A673 (cell line): Measurements from ENCODE around the gene CELF1.

Experiments
- EZH2 ChIP-seq: fragments of 200-600 bp; sonication (generic); IDR thresholded peaks from 2 replicates; pipeline ENCODE4 v1.6.1; 2017; ENCODE audit warnings: borderline replicate concordance, low read depth, mild to moderate bottlenecking, mixed read lengths, antibody characterized with exemption, low read length; ENCODE audit not compliant: poor library complexity, severe bottlenecking
- TF ChIP-seq, protein P1 (sequence below): fragments of 300-800, 200-600 bp; sonication (generic); conservative IDR thresholded peaks from 2 replicates; pipeline ENCODE4 v1.5.1; 2017; ENCODE audit warnings: low read depth, mild to moderate bottlenecking, antibody characterized with exemption, low read length, moderate library complexity, mixed read lengths

DNA sequence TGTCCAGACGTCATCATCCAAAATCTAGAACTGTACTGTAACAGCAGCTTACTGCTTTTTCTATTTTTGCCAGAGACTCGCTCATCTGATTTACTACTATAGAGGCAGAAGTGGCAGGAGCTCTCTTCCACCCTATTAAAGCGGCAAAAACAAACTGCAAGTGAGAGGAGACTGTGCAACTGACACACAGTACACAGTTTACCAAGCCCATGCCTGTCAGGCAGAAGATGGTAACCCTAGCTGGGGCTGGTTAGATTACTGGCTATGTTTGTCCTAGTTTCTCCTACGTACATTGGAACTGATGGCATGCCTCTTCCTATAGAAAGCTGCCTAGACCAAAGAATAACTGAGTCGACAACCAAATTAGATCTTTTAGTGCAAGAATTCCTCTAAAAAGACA is 51.8 kb downstream of the CELF1 start:
- TF ChIP-seq, protein P1, sequence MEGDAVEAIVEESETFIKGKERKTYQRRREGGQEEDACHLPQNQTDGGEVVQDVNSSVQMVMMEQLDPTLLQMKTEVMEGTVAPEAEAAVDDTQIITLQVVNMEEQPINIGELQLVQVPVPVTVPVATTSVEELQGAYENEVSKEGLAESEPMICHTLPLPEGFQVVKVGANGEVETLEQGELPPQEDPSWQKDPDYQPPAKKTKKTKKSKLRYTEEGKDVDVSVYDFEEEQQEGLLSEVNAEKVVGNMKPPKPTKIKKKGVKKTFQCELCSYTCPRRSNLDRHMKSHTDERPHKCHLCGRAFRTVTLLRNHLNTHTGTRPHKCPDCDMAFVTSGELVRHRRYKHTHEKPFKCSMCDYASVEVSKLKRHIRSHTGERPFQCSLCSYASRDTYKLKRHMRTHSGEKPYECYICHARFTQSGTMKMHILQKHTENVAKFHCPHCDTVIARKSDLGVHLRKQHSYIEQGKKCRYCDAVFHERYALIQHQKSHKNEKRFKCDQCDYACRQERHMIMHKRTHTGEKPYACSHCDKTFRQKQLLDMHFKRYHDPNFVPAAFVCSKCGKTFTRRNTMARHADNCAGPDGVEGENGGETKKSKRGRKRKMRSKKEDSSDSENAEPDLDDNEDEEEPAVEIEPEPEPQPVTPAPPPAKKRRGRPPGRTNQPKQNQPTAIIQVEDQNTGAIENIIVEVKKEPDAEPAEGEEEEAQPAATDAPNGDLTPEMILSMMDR = no peak
- no peak for TF ChIP-seq EZH2
